Kidney (tissue), 14 donors: ENCODE measurements around the gene MBNL3. TPM values are rescaled to one million over a fixed set of nuclear protein-coding genes. Genes with fewer than 3 reads are reported as not detected.
A peak's percentile ranks its signal among the peaks of the same experiment; 100 is the strongest.

Source experiments
- DNase-seq, 5 donors: peaks; one replicate each; pipeline ENCODE4 v3.0.0-alpha.2; 2013 to 2020
- FAIRE-seq: peaks from 2 replicates; lab custom pipeline; 2012; peaks lifted over from hg19 to GRCh38; lab: Jason Lieb, UNC
- H3K27ac ChIP-seq, 2 donors: one replicate each; pipeline ENCODE4 v1.7.0; 2013; ENCODE audit warnings: low read depth in 2 of 2, low read length in 2 of 2, inconsistent platforms in 1 of 2
- H3K27me3 ChIP-seq: one replicate; pipeline ENCODE4 v1.7.1; 2013; ENCODE audit warnings: low read length, inconsistent platforms; ENCODE audit not compliant: control insufficient read depth, insufficient read depth
- H3K36me3 ChIP-seq, 3 donors: one replicate each; pipeline versions ENCODE4 v1.7.0 to v1.7.1; 2013; ENCODE audit warnings: low read length in 3 of 3, control low read depth in 1 of 3, inconsistent platforms in 1 of 3; ENCODE audit not compliant: insufficient read depth in 3 of 3, control insufficient read depth in 2 of 3
- H3K4me1 ChIP-seq, 3 donors: one replicate each; pipeline versions ENCODE4 v1.7.0 to v1.7.1; 2013; ENCODE audit warnings: low read length in 3 of 3, inconsistent platforms in 1 of 3, low read depth in 1 of 3; ENCODE audit not compliant: control insufficient read depth in 2 of 3, insufficient read depth in 2 of 3
- H3K4me3 ChIP-seq, 3 donors: one replicate each; pipeline versions ENCODE4 v1.7.0 to v1.8.1; 2013; ENCODE audit warnings: low read length in 3 of 3, control low read depth in 1 of 3, inconsistent platforms in 1 of 3
- H3K9ac ChIP-seq, 3 donors: one replicate each; pipeline versions ENCODE4 v1.7.0 to v1.7.1; 2013; ENCODE audit warnings: low read length in 3 of 3, control low read depth in 1 of 3, inconsistent platforms in 1 of 3
- H3K9me3 ChIP-seq, 3 donors: one replicate each; pipeline versions ENCODE4 v1.7.0 to v1.7.1; 2013; ENCODE audit warnings: low read length in 3 of 3, control low read depth in 1 of 3, inconsistent platforms in 1 of 3; ENCODE audit not compliant: control insufficient read depth in 2 of 3, insufficient read depth in 1 of 3
- intact Hi-C: fragments of 100-400 bp; cut with DNase I; formaldehyde crosslinking; loops from one replicate; pipeline ENCODE4 v1.11.1; 2022
- polyA plus RNA-seq: library from polyadenylated mRNA; stranded (reverse); fragments of 350-450 nt; fragmentation: Illumina TruSeq; extraction: RNeasy Lipid Tissue Mini Kit (QIAGEN cat#74804); gene quantifications from one replicate; pipeline ENCODE4 v1.2.3, GENCODE V29; 2014; ENCODE audit warnings: low read depth, low replicate concordance; ENCODE audit not compliant: insufficient read depth
- total RNA-seq: library from RNA; stranded (reverse); fragmentation: NEBNext Ultra II Directional; extraction: Animal tissue kit (Norgen Biotek cat#: 25700); gene quantifications from one replicate; pipeline ENCODE4 v1.2.1, GENCODE V29; 2021
- TF ChIP-seq, protein P1 (sequence below): IDR thresholded peaks from 3 replicates; pipeline ENCODE4 v1.5.1; 2012; ENCODE audit warnings: mild to moderate bottlenecking, moderate library complexity, borderline replicate concordance; ENCODE audit not compliant: insufficient read depth; ENCODE audit errors: extremely low read depth
- donor health status: control.
- donor health status: control.
- donor health status: control.
- donor health status: control.
- donor health status: control.
- donor health status: DM: yes; HTN: yes; CAD: no.
- donor health status: Normal renal cell carcinoma (clear cell type).

The MBNL3 gene
- total and polyA plus RNA-seq, 2 donors from 2014 or later = 3.3 to 34.5 TPM

DNA sequence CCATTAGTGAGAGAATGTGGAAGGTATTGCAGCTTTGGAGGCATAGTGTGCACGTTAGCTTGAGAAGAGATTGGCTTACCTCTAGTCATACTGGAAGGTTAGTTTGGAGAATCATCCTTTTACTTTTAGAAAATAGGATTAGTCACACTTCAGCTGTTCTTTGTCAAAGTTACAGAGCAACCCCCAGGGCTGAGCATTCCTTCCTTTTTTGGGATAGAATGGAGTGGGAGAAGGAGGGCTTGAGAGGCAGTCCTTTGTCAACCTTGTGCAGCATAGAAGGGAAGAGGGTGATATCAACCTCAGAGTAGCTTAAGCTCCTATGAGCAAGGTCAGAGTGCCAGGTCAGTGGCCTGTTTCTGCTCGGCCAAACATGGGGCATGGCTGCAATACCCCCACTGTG is 8.6 kb upstream of the MBNL3 start:
- H3K9ac ChIP-seq = no peak overlapping the region
- FAIRE-seq = no peak
- no peaks in the 10 kb centered on the region for H3K36me3 ChIP-seq
- intact Hi-C loops = no loop called here
- no peak overlapping the region for H3K27ac ChIP-seq
- TF ChIP-seq, protein P1, sequence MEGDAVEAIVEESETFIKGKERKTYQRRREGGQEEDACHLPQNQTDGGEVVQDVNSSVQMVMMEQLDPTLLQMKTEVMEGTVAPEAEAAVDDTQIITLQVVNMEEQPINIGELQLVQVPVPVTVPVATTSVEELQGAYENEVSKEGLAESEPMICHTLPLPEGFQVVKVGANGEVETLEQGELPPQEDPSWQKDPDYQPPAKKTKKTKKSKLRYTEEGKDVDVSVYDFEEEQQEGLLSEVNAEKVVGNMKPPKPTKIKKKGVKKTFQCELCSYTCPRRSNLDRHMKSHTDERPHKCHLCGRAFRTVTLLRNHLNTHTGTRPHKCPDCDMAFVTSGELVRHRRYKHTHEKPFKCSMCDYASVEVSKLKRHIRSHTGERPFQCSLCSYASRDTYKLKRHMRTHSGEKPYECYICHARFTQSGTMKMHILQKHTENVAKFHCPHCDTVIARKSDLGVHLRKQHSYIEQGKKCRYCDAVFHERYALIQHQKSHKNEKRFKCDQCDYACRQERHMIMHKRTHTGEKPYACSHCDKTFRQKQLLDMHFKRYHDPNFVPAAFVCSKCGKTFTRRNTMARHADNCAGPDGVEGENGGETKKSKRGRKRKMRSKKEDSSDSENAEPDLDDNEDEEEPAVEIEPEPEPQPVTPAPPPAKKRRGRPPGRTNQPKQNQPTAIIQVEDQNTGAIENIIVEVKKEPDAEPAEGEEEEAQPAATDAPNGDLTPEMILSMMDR = no peak
- no peak overlapping the region for H3K4me3 ChIP-seq
- no peaks in the 10 kb centered on the region for H3K4me1 ChIP-seq
- peaks cover 3% of the 10 kb centered on the region for H3K27me3 ChIP-seq
- no peak for DNase-seq
- no peaks in the 10 kb centered on the region for H3K9me3 ChIP-seq

DNA sequence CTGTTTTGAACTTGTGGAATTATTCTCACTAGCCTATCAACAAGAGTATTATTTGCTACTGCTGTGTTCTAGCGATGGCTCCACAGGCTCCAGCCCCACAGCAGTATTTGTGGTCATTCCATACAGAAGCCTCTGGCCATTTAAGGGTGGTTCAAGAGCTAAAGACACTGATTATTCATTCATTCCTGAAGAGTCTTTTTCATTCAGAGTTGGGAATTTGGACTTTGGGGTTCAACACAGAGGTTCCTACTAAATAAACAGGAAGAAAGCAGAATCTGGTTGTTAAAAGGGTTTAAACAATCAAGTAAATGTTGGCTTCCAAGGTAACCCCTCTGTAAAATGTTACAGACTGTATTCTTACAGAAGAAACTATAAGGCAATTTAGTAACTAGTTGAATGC is 4.3 kb upstream of the MBNL3 start:
- Histone ChIP-seq H3K4me3 (no peak overlapping the region), H3K9ac (no peak overlapping the region), H3K27ac (no peak overlapping the region), H3K9me3 (no peaks in the 10 kb centered on the region), H3K27me3 (peaks cover 3% of the 10 kb centered on the region), H3K36me3 (no peaks in the 10 kb centered on the region), H3K4me1 (peaks cover 0 to 3% (median 0%) of the 10 kb centered on the region in 3 donors)
- FAIRE-seq = no peak
- intact Hi-C loops = no loop called here
- TF ChIP-seq, protein P1 = no peak
- DNase-seq = no peak

DNA sequence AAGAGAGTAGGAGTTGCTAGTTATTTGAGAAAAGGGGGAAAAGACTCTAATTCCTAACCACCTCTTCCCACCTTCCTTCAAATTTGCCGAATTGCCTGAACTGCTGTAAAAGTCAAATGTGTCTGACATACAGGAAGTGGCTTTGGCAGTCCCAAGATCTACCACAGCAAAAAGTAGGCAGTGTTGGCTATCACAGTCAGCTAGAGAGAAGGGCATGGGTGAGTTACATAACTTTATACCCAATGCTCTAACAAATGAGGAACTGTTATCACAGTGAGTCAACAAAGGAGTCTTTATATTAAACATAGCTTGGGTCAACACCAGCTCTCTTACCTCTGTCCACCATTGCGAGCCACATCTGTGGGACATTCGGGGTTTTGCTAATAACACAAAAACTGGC is 2.4 kb upstream of the MBNL3 start:
- Histone ChIP-seq H3K9me3 (no peaks in the 10 kb centered on the region), H3K4me1 (peaks cover 0 to 3% (median 0%) of the 10 kb centered on the region in 3 donors), H3K4me3 (no peak overlapping the region), H3K27ac (no peak overlapping the region), H3K9ac (no peak overlapping the region), H3K36me3 (no peaks in the 10 kb centered on the region), H3K27me3 (peaks cover 3% of the 10 kb centered on the region)
- no peak for FAIRE-seq
- intact Hi-C loops = no loop called here
- TF ChIP-seq, protein P1 = no peak
- DNase-seq = peak in 1 of 5 donors; percentile 7
